HUDEP-2 (cell line): ENCODE results near the gene AAR2.

Source experiments
- DNase-seq, 76 experiments: peaks; one replicate each; lab custom pipeline; 2025; ENCODE audit not compliant: unreplicated experiment in 76 of 76; lab: John Stamatoyannopoulos, UW

The AAR2 gene

DNA sequence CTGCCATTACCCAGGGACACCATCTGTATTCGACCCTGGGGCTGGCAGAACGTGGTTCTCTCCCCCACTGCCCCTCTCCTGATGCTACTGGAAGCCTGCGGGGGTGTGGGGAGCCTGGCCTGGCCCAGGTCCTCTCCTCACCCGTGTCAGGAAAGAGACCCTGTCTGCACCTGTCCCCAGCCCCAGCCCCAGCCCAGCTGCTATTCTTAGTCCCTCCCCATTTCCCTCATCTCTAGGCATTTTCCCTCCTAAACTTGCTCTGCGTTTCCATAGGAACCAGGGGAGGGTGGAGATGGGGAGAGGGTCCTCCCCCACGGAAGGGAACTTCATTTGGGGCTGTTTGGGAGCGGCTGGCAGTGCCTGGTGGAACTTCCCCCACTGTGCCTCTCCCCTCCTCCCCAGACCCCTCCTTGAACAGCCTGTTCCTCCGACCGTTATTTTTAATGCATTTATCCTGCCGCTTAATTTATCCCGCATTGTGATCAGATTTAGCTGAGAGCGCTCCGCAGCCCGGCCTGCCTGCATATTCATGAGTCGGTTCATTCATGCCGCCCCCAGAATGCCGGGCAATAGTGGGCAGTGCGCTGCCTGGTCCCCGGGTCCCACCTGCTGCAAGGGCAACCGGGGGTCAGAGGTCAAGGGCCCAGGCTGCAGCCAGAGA is 38.0 kb downstream of the AAR2 start:
- no peak for DNase-seq

DNA sequence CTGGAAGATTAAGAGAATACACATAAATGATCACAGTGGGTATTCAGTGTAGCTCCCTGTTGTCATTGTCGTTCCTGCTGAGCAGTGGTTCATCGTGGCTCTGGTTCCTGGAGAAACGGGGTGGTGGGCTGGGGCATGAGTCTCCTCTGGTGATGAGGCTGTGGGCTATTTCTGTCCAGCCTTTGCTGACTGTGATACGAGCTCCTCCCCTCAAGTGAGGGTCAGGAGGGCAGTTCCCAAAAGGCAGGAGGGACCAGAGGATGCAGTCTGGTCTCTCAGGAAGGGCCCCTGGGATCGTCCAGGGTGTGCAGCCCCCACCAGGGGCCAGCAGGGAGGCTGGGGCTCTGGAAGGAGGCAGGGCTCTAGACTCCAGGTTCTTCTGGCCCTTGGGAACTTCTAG is 38.7 kb downstream of the AAR2 start:
- no peak for DNase-seq

DNA sequence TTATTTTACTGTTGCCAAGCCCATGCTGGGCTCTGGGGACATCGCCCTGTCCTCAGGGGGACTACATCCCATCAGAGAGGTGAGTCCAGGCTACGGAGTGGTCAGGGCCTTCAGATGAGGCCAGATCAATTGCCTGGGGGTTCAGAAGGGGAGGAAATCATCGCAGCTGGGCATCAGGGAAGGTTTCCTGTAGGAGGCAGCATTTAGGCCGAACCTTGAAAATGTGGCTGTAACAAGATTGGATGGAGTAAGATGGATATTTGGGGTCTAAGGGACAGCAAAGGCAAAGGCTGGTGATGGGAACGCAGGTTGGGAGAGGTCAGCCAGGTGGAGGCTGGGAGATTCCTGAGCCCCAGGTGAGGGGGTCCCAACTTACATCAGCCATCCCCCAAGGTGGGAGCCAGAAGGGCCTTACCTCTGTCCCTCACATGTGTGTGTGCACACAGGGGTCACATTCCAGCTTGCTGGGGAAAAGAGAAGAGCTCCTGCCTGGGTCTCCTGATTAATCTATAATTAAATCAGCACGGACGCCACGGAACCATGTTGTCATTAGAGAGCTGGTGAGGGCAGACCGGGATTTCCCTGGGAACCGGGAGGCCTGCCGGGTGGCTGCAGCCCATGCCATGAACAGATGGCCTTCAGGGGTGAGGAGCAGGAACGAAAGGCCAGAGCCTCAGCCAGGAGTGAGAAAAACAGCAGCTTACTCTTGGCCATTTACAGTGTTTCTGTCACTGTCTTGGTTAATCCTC is 39.3 kb downstream of the AAR2 start:
- no peak for DNase-seq

DNA sequence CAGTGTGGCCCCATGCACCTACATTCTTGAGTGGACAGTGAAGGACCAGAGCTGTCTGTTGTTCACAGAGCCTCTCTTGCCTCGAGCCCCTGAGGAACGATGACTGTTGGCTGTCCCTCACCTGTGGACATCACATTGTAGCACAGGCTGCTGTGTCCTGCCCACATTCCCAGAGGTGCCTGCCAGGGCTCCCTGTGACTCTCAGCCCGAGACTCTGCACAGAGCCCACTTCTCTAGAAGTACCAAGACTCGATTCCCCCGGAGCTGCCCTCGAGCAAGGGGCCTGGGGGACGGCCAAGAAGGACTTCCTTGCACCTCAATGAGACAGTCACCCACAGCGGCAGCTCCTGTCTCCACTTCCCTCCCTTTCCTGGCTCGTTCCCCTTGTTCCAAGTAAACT is 41.3 kb downstream of the AAR2 start:
- DNase-seq: no peak

DNA sequence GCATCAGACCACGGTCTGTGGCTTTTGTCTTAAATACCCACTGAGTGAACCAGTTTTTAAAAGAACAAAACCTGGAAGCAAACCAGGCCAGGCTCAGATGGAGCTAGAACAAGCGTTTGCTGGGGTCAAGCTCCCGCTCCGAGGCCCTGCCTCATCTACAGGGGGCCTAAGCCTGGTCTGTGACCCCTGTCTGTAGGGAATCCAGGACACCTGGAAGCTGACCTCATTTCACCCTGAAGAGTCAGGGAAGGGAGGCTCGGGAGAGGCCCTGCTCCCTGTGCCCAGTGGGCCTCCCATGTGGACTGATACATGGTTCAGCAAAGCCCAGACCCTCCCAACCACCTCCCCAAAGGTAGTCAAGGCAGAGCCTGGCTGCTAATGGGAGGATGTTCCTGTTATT is 43.1 kb downstream of the AAR2 start:
- DNase-seq: no peak

DNA sequence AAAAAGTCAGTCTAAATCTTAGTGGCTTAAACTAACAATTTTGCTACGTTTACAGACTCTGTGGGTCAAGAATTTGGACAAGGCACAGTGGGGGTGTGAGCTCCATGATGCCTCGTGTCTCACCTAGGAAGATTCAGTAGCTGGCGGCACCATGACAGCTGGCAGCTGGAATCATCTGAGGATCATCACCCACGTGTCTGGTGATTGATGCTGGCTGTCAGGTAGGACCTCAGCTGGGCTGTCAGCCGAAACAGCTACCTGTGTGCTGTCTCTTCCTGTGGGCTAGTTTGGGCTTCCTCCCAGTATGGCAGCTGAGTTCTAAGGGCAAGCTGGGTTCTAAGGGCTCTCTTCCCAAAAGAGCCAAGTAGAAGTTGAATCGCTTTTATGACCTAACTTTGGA is 43.5 kb downstream of the AAR2 start:
- no peak for DNase-seq

DNA sequence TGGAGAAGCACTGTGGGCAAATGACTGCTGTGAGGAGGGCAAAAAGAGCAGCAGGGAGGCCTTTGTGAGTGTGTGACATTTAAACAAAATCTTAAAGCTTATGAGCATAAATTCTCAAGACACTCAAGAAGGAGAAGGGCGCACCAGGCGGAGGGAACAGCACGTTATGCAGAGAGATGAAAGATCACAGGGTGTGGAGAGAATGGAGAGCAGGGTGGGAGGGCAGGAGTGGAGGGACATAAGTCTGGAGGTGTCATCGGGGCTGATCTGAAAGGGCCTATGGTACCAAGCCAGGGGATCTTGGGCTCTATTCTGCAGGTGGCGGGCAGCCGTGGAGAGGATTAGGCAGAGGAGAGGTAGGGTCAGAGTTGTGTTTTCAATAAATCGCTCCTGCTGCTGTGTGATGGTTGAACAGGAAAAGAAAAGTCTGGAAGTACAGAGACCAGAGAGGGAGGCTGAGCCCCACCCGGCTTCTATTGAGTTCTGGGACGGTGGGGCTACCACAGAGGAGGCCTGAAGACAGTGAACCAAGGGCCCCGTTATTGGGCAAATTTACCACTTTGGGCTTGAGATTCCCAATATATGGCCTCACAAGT is 45.6 kb downstream of the AAR2 start:
- no peak for DNase-seq

DNA sequence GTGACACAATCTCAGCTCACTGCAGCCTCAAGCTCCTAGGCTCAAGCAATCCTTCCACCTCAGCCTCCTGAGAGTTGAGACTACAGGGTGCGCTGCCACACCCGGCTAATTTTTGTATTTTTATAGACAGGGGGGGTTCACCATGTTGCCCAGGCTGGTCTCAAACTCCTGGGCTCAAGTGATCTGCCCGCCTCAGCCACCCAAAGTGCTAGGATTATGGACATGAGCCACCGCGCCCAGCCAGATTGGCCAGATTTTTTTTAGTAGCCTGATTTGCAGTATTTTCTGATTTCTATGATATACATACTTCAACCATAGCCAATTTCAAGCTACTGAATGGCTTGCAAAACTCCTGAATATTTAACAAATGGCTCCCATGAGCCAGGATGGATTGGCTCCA is 48.5 kb downstream of the AAR2 start:
- no peak for DNase-seq

DNA sequence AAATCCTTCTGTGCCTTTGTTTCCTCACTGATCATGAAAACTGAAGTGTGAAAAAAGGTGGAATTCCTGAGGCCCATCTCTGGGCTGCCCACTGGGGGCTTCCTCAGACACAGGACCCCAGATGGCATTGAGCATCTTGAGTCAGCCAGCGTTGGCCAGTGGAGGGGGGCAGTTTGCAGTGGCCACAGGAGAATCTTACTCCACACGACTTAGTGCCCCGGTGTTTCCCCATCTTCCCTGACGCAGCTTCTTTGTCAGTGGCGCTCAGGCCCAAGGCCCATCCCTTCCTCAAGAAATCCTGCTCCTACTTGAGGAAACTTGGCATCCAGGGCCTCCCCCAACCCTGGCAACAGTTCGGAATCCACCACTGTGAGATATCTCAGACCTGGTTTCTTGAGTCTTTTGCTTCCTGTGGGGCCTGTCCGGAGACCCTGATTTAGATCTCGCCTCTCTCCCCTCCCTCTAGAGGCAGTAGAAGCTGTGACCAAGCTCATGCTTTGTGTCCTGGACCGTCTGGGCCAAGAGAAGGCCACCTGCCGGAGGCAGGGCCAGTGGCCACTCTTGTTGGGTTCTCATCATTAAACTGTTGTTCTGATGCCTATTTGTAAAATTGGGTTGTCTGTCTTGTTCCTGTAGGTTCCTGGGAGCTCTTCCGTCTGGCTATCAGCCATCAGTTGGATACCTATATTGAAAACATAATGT is 49.6 kb downstream of the AAR2 start:
- DNase-seq: no peak

DNA sequence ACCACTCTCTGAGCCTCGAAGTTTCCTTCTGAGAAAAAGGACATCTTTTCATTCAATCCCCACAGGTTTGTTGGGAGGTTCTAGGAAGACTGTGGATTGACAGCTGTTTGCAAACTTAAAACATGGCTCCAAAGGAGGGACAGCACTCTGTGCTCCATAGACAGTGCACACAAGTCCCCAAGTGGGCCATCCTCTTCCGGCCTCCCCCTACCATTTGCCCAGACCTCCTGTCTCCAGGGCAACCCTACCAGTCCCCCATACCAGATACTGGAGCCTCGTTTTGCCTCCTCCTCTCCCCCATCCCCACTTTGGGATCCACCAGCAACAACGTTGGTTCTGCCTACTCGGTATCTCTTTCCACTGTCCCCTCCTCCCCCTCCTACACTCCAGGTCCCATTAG is 61.4 kb downstream of the AAR2 start:
- DNase-seq: no peak

DNA sequence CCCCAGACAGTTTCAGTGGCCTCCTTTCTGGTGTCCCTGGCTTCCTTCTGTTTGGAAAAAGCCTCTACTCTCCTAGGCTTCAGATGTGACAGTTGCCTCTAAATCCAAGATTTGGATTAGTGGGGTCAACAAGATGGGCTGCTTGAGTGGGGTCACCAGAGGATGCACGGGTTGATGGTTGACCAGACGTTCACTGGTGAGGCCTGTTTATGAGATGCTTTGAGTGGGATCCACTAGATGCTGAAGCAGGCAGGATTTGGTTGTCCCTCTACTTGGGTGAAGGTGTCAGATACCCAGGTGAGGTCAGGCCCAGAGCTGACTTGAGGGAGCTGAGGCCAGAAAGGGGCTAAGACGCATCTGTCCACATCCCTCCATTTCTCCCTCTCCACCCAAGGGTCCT is 61.8 kb downstream of the AAR2 start:
- DNase-seq: no peak

DNA sequence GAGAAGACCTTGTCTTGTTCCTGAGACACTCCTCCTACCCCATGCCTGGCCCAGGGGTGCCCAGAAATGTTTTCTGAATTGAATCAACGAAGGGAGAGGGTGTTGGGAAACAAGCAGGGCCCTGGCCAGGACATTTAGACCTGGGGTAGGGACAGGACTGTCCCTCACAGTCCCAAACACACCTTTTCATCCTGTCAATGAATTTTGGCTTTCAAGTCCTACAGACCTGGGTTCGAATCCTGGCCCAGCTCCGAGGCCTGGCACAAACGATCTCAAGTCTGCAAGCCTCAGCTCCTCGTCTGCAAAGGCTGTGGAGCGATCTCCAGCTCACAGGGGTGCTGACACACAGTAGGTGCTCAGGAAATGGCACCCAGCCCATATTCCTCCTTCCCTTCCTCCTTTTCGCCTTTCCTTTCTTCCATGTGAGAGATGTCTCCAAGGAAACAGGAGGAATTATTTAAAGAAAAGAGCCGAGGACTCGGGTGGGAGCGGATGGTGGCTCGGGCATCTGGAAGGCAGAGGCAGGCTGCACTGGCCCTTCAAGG is 62.6 kb downstream of the AAR2 start:
- no peak for DNase-seq

DNA sequence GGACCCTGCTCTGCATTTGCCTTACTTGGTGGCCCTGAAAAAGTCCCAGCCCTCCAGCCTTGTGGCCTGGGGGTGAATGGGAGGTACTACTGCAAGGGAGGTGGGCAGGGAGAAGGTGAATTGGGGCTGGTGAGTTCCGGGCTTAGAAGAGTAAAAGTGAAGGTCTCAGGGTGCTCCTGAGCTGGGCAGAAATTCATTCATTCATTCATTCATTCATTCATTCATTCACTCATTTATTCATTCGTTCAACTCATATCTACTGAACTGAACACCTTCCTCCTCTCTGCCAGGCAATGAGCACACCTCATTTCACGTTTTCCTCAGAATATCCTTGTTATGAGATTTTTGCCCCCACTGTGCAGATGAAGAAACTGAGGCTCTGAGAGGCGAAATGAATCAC is 63.2 kb downstream of the AAR2 start:
- DNase-seq: no peak

DNA sequence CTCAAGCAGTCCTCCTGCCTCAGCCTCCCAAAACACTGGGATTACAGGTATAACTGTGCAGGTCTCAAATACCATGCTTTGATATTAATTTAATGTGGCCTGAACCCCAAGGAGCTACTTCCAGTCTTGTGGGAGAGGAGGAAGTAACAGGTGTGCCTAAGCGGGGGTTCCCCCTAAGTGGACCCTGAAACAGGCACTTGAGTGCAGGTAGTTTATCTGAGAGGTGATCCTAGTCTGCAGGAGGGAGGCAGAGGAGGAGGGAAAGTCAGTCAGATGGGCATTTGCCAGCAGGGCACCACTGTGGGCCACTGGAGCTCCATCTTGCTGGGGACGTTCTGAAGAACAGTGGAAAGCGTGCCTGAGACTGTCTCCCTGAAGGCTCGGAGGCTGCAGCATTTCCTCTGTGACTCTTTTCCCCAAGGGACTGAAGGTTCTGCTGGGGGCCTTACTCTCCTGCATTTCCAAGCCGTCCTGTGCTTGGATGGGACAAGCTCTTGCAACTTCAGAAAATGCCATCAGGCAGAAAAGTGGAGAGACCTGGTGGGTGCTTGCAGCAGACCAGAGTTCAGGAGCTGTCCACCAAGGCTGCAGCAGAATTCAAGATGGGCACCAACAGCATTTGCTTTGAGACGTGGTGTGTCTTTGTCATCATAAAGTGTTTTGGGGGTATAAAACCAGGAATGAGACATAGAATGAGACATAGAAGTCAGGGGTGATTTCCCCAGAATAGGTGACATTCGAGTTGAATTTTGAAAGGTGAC is 65.3 kb downstream of the AAR2 start:
- no peak for DNase-seq

DNA sequence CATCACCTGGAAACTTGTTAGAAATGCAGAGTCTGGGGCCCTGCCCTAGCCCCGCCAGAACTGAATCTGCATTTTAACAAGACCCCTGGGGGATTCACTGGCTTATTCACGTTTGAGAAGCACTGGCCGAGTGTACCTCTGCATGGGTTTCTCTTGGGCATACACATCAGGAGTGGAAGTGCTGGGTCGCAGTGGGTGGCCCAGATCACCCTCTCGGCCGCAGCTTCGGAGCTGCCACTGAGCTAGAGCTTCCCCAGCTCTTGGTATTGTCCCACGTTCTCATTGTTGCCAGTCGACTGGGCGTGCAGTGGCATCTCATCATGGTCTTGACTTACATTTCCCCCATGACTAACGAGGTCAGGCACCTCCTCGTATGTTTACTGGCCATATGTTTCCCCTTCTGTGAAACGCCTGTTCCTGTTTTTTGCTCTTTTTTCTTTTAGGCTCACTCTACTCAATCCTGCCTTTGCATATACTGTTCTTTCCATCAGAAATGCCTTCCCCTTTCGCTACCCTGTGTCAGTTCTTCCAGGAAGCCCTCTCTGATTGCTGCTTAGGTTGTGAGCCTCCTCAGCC is 66.8 kb downstream of the AAR2 start:
- DNase-seq: no peak

DNA sequence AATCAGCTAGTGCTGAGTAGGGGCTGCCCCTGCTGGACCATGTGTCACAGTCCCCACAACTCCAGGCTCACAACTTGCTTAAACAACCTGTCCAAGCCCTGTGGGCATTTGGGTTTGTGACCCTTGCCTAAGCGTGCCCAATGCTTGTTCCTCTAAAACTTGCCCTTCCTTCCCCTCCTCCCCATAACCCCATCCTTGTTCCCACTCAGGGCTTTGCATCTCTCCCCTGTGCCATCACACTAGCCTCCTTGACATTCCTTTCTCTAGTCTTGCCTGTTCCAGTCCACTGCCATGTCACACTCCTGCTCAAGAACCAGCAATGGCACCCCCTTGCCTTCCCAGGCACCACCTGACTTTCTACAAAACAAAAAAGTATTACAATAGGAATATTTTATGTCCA is 67.6 kb downstream of the AAR2 start:
- DNase-seq: no peak

DNA sequence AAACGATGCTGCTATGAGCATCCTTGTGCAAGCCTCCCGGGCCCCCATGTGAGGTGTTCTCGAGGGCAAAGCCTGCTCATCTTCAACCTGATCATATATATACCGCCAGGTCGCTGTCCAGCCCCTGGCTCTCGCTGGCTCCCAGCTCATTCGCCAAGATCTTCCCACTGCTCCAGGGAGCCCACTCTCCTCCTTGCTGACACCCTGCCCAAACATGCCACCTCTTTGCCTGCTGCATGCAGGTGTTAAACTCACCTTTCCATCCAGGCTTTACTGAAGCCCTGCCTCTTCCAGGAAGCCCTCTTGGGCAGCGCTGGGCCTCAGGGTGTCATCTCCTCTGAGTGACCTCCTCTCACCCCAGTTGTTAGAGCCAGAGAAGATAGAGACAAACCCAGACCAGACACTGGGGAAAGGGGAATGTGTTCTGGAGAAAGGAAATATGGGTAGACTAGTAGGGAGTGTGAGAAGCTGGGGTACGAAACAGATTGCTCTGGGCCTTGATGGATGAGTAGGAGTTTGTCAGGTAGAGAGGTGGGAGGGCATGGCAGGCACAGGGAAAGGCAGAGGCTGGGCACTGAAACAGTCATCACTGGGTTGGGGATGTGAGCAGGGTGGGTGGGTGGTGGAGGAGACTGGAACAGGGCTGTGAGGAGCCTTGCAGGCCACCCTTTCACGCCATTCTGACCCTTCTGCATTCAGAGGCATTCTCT is 68.7 kb downstream of the AAR2 start:
- no peak for DNase-seq

DNA sequence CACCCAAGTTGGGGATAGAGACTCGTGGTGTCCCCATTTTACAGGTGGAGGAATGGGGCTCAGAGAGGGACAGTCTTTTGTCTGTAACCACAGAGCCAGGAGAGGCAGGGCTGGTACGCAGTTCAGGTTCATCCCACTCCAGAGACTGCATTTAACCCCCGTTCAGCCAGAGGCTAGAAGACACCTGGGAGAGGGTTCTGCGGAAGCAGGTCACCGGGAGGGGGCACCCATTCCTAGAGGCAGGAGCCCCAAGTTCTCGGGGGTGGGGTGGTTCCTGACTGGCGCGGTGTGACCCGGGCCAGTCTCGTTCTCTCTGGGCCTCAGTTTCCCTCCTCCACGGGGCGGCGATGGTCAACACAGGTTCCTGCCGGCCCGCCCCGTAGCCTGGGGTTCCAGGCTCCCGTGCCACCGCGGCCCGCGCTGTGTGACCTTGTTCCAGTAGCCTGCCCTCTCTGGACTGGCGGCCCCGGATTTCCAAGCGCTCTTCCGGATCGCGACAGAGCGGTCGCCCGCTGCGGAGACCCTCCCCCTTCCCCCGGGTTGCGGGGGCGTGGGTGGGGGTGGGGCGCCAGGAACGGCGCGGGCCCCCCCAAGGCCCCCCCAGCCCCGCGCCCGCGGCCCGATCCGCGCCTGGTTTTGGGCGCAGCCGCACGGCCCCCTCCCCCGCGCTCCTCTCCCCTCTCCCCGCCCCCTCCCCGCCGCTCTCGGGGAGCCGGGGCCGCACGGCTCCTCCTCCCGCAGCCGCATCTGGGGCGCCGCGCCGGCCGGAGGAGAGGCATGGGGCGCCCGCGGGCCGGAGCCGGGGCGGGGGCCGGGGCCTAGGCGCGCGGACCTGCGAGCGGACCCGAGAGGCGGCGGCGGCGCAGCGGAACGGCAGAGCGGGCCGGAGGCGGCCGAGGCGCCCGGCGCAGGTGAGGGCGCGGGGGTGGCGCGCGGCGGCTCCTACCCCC is 69.6 kb downstream of the AAR2 start, which contains the start of gene DLGAP4:
Gene DLGAP4 (plus strand): TSS at position 738 of the 950 bp plus-strand sequence. CDS start 125,379 bp downstream, outside the sequence.
- DNase-seq: no peak
